Type B pancreatic cell (in vitro differentiated cells): ENCODE results near the gene TMC5. TPM values are rescaled to one million over a fixed set of nuclear protein-coding genes. Genes with fewer than 3 reads are reported as not detected.

ENCODE experiments used
- DNase-seq: peaks from one replicate; pipeline ENCODE4 v3.0.0; 2021; ENCODE audit warnings: mixed read lengths; ENCODE audit not compliant: unreplicated experiment; ENCODE audit errors: extremely low spot score
- H3K27ac Mint-ChIP-seq: 2 replicates; pipeline ENCODE4 v1.8.0; 2021; ENCODE audit warnings: mild to moderate bottlenecking, mixed read lengths
- H3K27me3 Mint-ChIP-seq: 2 replicates; pipeline ENCODE4 v1.8.0; 2021; ENCODE audit warnings: mixed read lengths
- H3K36me3 Mint-ChIP-seq: 2 replicates; pipeline ENCODE4 v1.8.0; 2021; ENCODE audit warnings: mixed read lengths
- H3K4me1 Mint-ChIP-seq: one replicate; pipeline ENCODE4 v1.8.0; 2021; ENCODE audit warnings: mixed read lengths; ENCODE audit not compliant: unreplicated experiment
- H3K4me3 Mint-ChIP-seq: 2 replicates; pipeline ENCODE4 v1.8.0; 2021; ENCODE audit warnings: mild to moderate bottlenecking, mixed read lengths
- H3K9me3 Mint-ChIP-seq: 2 replicates; pipeline ENCODE4 v1.8.0; 2021; ENCODE audit warnings: mixed read lengths
- CTCF ChIP-seq: fragments of 200-600 bp; sonication (generic); conservative IDR thresholded peaks from 2 replicates; pipeline ENCODE4 v1.5.0; 2021; ENCODE audit warnings: antibody characterized with exemption, mild to moderate bottlenecking
- total RNA-seq: library from RNA; stranded (reverse); gene quantifications from 2 replicates; pipeline ENCODE4 v1.2.1, GENCODE V29; 2021; ENCODE audit warnings: low replicate concordance

TMC5 gene
- total RNA-seq, 1 donor from 2014 or later: 9.1 TPM

- TF ChIP-seq CTCF: no peak
- Mint-ChIP-seq H3K27ac (no peak overlapping the region), H3K4me1 (no peaks in the 10 kb centered on the region), H3K36me3 (peaks cover 3% of the 10 kb centered on the region), H3K27me3 (no peaks in the 10 kb centered on the region), H3K4me3 (no peak overlapping the region), H3K9me3 (no peaks in the 10 kb centered on the region)
- no peak for DNase-seq
Observed at GRCh38 chr16:19458722-19459379, 41.2 kb downstream of the TMC5 start.

DNA sequence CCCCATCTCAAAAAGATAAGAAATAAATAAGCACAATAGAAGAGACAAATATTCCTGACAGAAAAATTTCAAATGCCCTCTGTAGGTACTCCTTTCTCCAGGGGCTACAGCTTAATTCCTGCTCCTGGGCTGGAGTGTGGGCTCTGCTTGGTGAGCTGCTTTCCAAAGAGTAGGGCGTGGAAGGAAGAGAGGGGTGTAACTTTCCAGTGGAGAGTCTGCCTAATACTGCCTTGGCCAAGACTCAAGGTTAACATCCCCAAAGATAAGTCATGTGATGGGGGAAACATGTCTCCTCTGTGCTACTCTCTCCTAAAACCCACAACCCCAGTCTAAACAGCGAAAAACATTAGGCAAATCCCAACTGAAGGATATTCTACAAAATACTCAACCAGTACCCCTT lies 42.7 kb downstream of the TMC5 start:
- Mint-ChIP-seq H3K27ac (no peak overlapping the region), H3K27me3 (no peaks in the 10 kb centered on the region), H3K36me3 (peaks cover 3% of the 10 kb centered on the region), H3K4me1 (no peaks in the 10 kb centered on the region), H3K4me3 (no peak overlapping the region), H3K9me3 (no peaks in the 10 kb centered on the region)
- no peak for DNase-seq
- TF ChIP-seq CTCF: no peak

- Mint-ChIP-seq H3K9me3 (peaks cover 5% of the 10 kb centered on the region), H3K27me3 (no peaks in the 10 kb centered on the region), H3K4me3 (no peak overlapping the region), H3K27ac (no peak overlapping the region), H3K36me3 (peaks cover 3% of the 10 kb centered on the region), H3K4me1 (no peaks in the 10 kb centered on the region)
- no peak for DNase-seq
- no peak for TF ChIP-seq CTCF
Observed at GRCh38 chr16:19463468-19464315, 46.0 kb downstream of the TMC5 start.

DNA sequence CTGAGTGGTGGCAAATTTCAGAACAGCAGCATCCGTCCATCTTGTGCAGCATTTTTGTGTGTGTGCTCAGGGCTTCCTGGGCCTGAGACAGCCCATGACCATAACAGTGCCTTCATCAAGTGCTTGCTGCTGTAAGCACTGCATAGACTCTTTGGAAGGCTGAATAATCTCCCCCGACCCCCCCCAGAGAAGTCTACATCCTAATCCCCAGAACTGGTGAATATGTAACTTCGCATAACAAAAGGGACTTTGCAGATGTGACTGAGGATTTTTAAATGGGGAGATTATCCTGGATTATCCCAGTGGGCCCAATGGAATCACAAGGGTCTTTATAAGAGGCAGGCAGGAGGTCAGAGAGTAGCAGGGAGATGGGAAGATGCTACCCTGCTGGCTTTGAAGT lies 50.6 kb downstream of the TMC5 start:
- Mint-ChIP-seq H3K27ac (no peak overlapping the region), H3K27me3 (no peaks in the 10 kb centered on the region), H3K9me3 (peaks cover 5% of the 10 kb centered on the region), H3K36me3 (no peaks in the 10 kb centered on the region), H3K4me1 (no peaks in the 10 kb centered on the region), H3K4me3 (no peak overlapping the region)
- TF ChIP-seq CTCF: no peak
- DNase-seq: no peak

DNA sequence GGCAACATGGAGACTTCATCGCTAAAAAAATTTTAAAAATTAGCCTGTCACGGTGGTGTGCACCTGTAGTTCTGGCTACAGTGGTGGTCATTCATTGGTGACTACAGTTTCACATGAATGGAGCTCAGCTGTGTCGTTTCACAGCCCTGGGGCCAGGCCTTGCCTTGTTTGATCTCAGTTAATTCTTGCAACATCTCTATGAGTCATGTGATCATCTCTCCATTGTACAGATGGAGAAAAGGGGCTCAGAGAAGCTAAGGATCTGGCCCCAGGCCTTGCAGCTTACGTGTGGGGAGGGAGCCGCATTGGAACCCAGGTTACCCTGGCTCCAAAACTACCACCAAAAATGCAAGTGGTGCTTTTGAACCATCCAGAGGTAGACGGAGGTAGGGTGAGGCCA lies 54.8 kb downstream of the TMC5 start:
- DNase-seq: no peak
- no peak for TF ChIP-seq CTCF
- Mint-ChIP-seq H3K27ac (no peak overlapping the region), H3K4me1 (no peaks in the 10 kb centered on the region), H3K27me3 (no peaks in the 10 kb centered on the region), H3K4me3 (no peak overlapping the region), H3K36me3 (no peaks in the 10 kb centered on the region), H3K9me3 (peaks cover 5% of the 10 kb centered on the region)
